Smooth muscle cell (in vitro differentiated cells): Measurements from ENCODE around the gene GLMP. TPM values are rescaled to one million over a fixed set of nuclear protein-coding genes. Genes with fewer than 3 reads are reported as not detected.

Experiments
- DNase-seq: peaks from one replicate; lab custom pipeline; 2025; ENCODE audit not compliant: unreplicated experiment; lab: John Stamatoyannopoulos, UW
- H2AFZ ChIP-seq: fragments of 200-600 bp; sonication (generic); 2 replicates; pipeline ENCODE4 v1.6.0; 2016; ENCODE audit warnings: antibody characterized with exemption, low read depth, mild to moderate bottlenecking
- H3F3A ChIP-seq: fragments of 200-600 bp; sonication (generic); 2 replicates; pipeline ENCODE4 v1.6.0; 2017; ENCODE audit warnings: antibody characterized with exemption, low read depth
- H3K27ac ChIP-seq: fragments of 200-600 bp; sonication (generic); 2 replicates; pipeline ENCODE4 v1.5.1; 2016; ENCODE audit warnings: low read depth, mild to moderate bottlenecking
- H3K27me3 ChIP-seq: fragments of 200-600 bp; sonication (generic); 2 replicates; pipeline ENCODE4 v1.6.1; 2016; ENCODE audit warnings: low read depth, mild to moderate bottlenecking
- H3K36me3 ChIP-seq: fragments of 200-600 bp; sonication (generic); 2 replicates; pipeline ENCODE4 v1.5.1; 2016; ENCODE audit warnings: low read depth
- H3K4me1 ChIP-seq: fragments of 200-600 bp; sonication (generic); 2 replicates; pipeline ENCODE4 v1.5.1; 2016; ENCODE audit warnings: low read depth
- H3K4me2 ChIP-seq: fragments of 200-600 bp; sonication (generic); 2 replicates; pipeline ENCODE4 v1.6.0; 2016; ENCODE audit warnings: mild to moderate bottlenecking
- H3K4me3 ChIP-seq: fragments of 200-600 bp; sonication (generic); 2 replicates; pipeline ENCODE4 v1.5.1; 2016; ENCODE audit warnings: mild to moderate bottlenecking
- H3K79me2 ChIP-seq: fragments of 200-600 bp; sonication (generic); 2 replicates; pipeline ENCODE4 v1.6.0; 2016; ENCODE audit warnings: low read depth, mild to moderate bottlenecking
- H3K9ac ChIP-seq: fragments of 200-600 bp; sonication (generic); 2 replicates; pipeline ENCODE4 v1.6.0; 2016; ENCODE audit warnings: low read depth
- H3K9me3 ChIP-seq: fragments of 200-600 bp; sonication (generic); replicated peaks from 2 replicates; pipeline ENCODE4 v1.5.1; 2016; ENCODE audit warnings: low read depth
- H4K20me1 ChIP-seq: fragments of 200-600 bp; sonication (generic); 2 replicates; pipeline ENCODE4 v1.6.0; 2016; ENCODE audit warnings: low read depth
- CTCF ChIP-seq: fragments of 200-600 bp; sonication (generic); IDR thresholded peaks from 2 replicates; pipeline ENCODE4 v1.5.1; 2017; ENCODE audit warnings: borderline replicate concordance, mild to moderate bottlenecking, antibody characterized with exemption; ENCODE audit not compliant: insufficient read depth, poor library complexity, severe bottlenecking
- WGBS: methylation state at CpG from one replicate; pipeline ENCODE4 v1.1.7; 2016; ENCODE audit warnings: low lambda C conversion rate; 5-methylcytosine and 5-hydroxymethylcytosine counted together
- polyA plus RNA-seq: library from polyadenylated mRNA; unstranded; fragments of >200 nt; fragmentation: Nextera tagmentation; extraction: Ambion mirVana; gene quantifications from 2 replicates; pipeline ENCODE4 v1.2.1, GENCODE V29; 2016
- total RNA-seq: library from RNA; depleted of rRNA; stranded (reverse); fragments of >200 nt; gene quantifications from 2 replicates; pipeline ENCODE4 v1.2.3, GENCODE V29; 2014

The GLMP gene
- total and polyA plus RNA-seq, 2 experiments from 2014 or later, result 62.4 to 85.8 TPM

- TF ChIP-seq CTCF, result no peak
- no peaks in the 10 kb centered on the region for H3K9me3 ChIP-seq
- H3K36me3 ChIP-seq, result no peaks in the 10 kb centered on the region
- WGBS, result 94% methylated on average over 3 of the region's 3 CpGs
- peaks cover 24% of the 10 kb centered on the region for H3K4me1 ChIP-seq
- H2AFZ ChIP-seq, result no peak overlapping the region
- no peak overlapping the region for H3K27ac ChIP-seq
- H3K79me2 ChIP-seq, result peaks cover 42% of the 10 kb centered on the region
- H3K27me3 ChIP-seq, result no peaks in the 10 kb centered on the region
- no peak overlapping the region for H3K4me2 ChIP-seq
- no peaks in the 10 kb centered on the region for H3F3A ChIP-seq
- no peak overlapping the region for H3K4me3 ChIP-seq
- H4K20me1 ChIP-seq, result peaks cover 51% of the 10 kb centered on the region
- no peak overlapping the region for H3K9ac ChIP-seq
- no peak for DNase-seq
These were observed 15.6 kb downstream of the GLMP start for GRCh38 chr1:156279837-156280236.

- Histone ChIP-seq H3K4me2 (no peak overlapping the region), H3K9me3 (no peaks in the 10 kb centered on the region), H3K79me2 (peaks cover 35% of the 10 kb centered on the region), H3K9ac (no peak overlapping the region), H2AFZ (no peak overlapping the region), H3K4me3 (no peak overlapping the region), H3K27ac (no peak overlapping the region), H3K4me1 (peaks cover 14% of the 10 kb centered on the region), H3F3A (no peaks in the 10 kb centered on the region), H4K20me1 (peaks cover 56% of the 10 kb centered on the region), H3K36me3 (peaks cover 18% of the 10 kb centered on the region), H3K27me3 (no peaks in the 10 kb centered on the region)
- no peak for DNase-seq
- WGBS, result 86% methylated on average over 6 of the region's 6 CpGs
- TF ChIP-seq CTCF, result no peak
These were observed 18.5 kb downstream of the GLMP start for GRCh38 chr1:156276966-156277381.

GRCh38 chr1:156276532-156276931, 18.9 kb downstream of the GLMP start:
- H3K4me1 ChIP-seq, result peaks cover 9% of the 10 kb centered on the region

More at GRCh38 chr1:156276532-156276931, 18.9 kb downstream of the GLMP start:
- Histone ChIP-seq H3K4me2 (no peak overlapping the region), H3K79me2 (peaks cover 31% of the 10 kb centered on the region), H3K36me3 (peaks cover 18% of the 10 kb centered on the region), H4K20me1 (peaks cover 52% of the 10 kb centered on the region), H3K27ac (no peak overlapping the region), H3K4me3 (no peak overlapping the region), H3K9me3 (no peaks in the 10 kb centered on the region), H3K9ac (no peak overlapping the region), H3K27me3 (no peaks in the 10 kb centered on the region), H3F3A (no peaks in the 10 kb centered on the region), H2AFZ (no peak overlapping the region)
- TF ChIP-seq CTCF, result no peak
- no peak for DNase-seq
